ENCODE results near the gene METTL21C. TPM values are rescaled to one million over a fixed set of nuclear protein-coding genes. Genes with fewer than 3 reads are reported as not detected.

The METTL21C gene
- total RNA-seq, 1 donor from 2014 or later, result not detected

DNA sequence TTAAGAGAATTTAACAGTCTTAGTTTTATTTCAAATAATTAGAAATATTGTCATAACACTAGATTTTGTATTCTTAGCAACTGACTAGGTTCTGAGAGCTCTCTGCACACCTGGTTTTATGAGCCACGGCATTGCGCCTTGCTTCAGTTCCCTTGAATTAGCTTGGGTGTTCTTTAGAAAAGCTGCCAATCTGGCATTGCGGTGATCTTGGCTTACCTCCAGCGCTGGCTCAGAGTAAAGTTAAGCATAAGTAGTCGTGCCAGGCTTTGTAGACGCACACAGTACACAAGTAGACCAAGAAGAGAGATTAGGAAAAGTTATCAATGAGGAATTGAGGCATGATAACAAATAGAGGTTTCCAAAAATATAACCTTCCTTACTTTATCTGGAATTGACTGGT lies 52.4 kb downstream of the METTL21C start:
- no peak overlapping the region for H3K4me3 ChIP-seq (ENCODE audit: low read depth, low read length)
- no peak for DNase-seq (ENCODE audit: low read depth)
- TF ChIP-seq, protein P1, sequence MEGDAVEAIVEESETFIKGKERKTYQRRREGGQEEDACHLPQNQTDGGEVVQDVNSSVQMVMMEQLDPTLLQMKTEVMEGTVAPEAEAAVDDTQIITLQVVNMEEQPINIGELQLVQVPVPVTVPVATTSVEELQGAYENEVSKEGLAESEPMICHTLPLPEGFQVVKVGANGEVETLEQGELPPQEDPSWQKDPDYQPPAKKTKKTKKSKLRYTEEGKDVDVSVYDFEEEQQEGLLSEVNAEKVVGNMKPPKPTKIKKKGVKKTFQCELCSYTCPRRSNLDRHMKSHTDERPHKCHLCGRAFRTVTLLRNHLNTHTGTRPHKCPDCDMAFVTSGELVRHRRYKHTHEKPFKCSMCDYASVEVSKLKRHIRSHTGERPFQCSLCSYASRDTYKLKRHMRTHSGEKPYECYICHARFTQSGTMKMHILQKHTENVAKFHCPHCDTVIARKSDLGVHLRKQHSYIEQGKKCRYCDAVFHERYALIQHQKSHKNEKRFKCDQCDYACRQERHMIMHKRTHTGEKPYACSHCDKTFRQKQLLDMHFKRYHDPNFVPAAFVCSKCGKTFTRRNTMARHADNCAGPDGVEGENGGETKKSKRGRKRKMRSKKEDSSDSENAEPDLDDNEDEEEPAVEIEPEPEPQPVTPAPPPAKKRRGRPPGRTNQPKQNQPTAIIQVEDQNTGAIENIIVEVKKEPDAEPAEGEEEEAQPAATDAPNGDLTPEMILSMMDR (conservative IDR thresholded peaks at IDR 0.05; ENCODE audit: low read depth, low read length), result no peak

DNA sequence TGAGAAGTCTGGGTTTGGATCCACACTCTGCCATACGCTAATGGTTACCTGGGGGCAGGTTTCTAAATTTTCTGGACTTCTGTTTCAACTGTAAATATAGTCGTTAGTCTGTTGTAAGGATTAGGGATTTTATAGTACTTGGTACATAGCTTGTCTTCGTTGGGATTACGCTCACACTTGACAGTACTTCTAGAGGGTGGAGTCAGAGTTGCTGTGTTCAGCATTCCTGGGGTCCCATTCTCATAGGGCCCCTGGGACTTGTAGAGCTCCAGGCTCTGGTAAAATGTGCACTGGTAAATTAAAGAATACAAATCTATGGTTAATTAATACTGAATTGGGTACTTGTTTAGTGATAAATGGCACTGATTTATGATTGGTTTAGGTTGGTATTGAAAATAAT lies 52.8 kb downstream of the METTL21C start:
- DNase-seq (ENCODE audit: low read depth), result no peak
- TF ChIP-seq, protein P1 (conservative IDR thresholded peaks at IDR 0.05; ENCODE audit: low read depth, low read length), result no peak

DNA sequence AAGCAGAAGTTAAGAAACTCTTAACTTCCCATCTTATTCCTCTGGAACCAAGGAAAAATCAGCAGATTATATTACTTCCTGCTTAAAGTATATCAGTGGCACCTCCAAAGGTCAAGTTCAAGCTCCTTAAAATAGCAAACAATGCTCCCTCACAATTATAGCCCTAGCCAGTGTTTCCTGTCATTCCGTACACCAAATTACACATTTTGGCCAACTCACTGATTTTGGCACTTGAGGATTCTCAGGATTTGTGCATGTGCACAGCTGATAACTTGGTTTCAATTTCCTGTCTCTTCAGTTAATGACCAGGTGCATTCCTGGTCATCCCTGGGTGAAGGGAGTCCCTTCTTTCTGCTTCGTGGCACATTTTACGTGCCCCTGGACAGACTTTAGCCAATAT lies 56.1 kb downstream of the METTL21C start:
- TF ChIP-seq, protein P1 (conservative IDR thresholded peaks at IDR 0.05; ENCODE audit: low read depth, low read length), result no peak
- no peak overlapping the region for H3K4me3 ChIP-seq (ENCODE audit: low read depth, low read length)
- DNase-seq (ENCODE audit: low read depth), result no peak

More for the DNA sequence above, 52.8 kb downstream of the METTL21C start:
- H3K4me3 ChIP-seq (ENCODE audit: low read depth, low read length), result no peak overlapping the region

Other genes with a start within 250 kb of the METTL21C start
- gene TPP2, start 98.1 kb downstream of the METTL21C start, total RNA-seq, result 47.9 and 61.1 TPM in 2 replicates
- gene TEX30, start 78.7 kb upstream of the METTL21C start, total RNA-seq, result 38.7 and 49.3 TPM in 2 replicates
- 15.4 and 26.6 TPM in 2 replicates for gene POGLUT2, start 103.9 kb upstream of the METTL21C start, total RNA-seq
- gene BIVM, start 104.1 kb upstream of the METTL21C start, total RNA-seq, result 14.6 and 18.7 TPM in 2 replicates
- gene ERCC5, start 151.0 kb upstream of the METTL21C start, total RNA-seq, result 39.4 and 43.0 TPM in 2 replicates

All from epithelial cell of proximal tubule (primary cell).